ENCODE results near the gene TMPRSS11F. TPM values are rescaled to one million over a fixed set of nuclear protein-coding genes. Genes with fewer than 3 reads are reported as not detected.

Gene TMPRSS11F
- total RNA-seq, 4 donors from 2014 or later, result not detected

GRCh38 chr4:68148800-68149685 is 19.4 kb upstream of the TMPRSS11F start:
- H3K36me3 ChIP-seq, result no peaks in the 10 kb centered on the region
- no peak overlapping the region for H3K4me3 ChIP-seq
- no peaks in the 10 kb centered on the region for H3K9me3 ChIP-seq
- TF ChIP-seq CTCF (IDR thresholded peaks at IDR 0.05), result no peak
- no peak for TF ChIP-seq POLR2A (IDR thresholded peaks at IDR 0.05)
- no peaks in the 10 kb centered on the region for H3K27me3 ChIP-seq
- intact Hi-C loops (cut with DNase I; ENCODE audit: low total_unique reads), result no loop called here
- DNase-seq, result no peak
- no peak overlapping the region for H3K27ac ChIP-seq
- H3K4me1 ChIP-seq, result no peaks in the 10 kb centered on the region

DNA sequence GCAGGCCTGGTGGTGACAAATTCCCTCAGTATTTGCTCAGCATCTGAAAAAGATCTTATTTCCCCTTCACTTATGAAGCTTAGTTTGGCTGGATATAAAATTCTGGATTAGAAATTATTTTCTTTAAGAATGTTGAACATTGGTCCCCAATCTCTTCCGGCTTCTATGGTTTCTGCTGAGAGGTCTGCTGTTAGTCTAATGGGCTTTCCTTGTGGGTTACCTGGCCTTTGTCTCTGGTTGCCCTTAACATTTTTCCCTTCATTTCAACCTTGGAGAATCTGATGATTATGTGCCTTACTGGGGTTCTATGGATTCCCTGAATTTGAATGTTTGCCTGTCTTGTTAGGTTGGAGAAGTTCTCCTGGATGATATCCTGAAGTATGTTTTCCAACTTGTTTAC is 17.4 kb upstream of the TMPRSS11F start:
- no peak for TF ChIP-seq CTCF (IDR thresholded peaks at IDR 0.05)
- no peak for TF ChIP-seq POLR2A (IDR thresholded peaks at IDR 0.05)
- Histone ChIP-seq H3K9me3 (no peaks in the 10 kb centered on the region), H3K4me3 (no peak overlapping the region), H3K27me3 (no peaks in the 10 kb centered on the region), H3K4me1 (no peaks in the 10 kb centered on the region), H3K27ac (no peak overlapping the region), H3K36me3 (no peaks in the 10 kb centered on the region)
- intact Hi-C loops (cut with DNase I; ENCODE audit: low total_unique reads), result no loop called here
- no peak for DNase-seq

DNA sequence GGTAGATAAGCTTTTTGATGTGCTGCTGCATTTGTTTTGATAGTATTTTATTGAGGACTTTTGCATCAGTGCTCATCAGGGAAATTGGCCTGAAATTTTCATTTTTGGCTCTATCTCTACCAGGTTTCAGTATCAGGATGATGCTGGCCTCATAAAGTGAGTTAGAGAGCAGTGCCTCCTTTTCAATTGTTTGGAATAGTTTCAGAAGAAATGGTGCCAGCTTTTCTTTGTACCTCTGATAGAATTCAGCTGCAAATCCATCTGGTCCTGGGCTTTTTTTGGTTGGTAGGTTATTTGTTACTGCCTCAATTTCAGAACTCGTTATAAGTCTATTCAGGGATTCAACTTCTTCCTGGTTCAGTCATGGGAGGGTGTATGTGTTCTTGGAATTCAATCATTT is 15.6 kb upstream of the TMPRSS11F start:
- H3K9me3 ChIP-seq, result no peaks in the 10 kb centered on the region
- no peak overlapping the region for H3K27ac ChIP-seq
- no peaks in the 10 kb centered on the region for H3K4me1 ChIP-seq
- no peak for DNase-seq
- intact Hi-C loops (cut with DNase I; ENCODE audit: low total_unique reads), result no loop called here
- no peaks in the 10 kb centered on the region for H3K27me3 ChIP-seq
- H3K4me3 ChIP-seq, result no peak overlapping the region
- no peaks in the 10 kb centered on the region for H3K36me3 ChIP-seq
- TF ChIP-seq CTCF (IDR thresholded peaks at IDR 0.05), result no peak
- no peak for TF ChIP-seq POLR2A (IDR thresholded peaks at IDR 0.05)

DNA sequence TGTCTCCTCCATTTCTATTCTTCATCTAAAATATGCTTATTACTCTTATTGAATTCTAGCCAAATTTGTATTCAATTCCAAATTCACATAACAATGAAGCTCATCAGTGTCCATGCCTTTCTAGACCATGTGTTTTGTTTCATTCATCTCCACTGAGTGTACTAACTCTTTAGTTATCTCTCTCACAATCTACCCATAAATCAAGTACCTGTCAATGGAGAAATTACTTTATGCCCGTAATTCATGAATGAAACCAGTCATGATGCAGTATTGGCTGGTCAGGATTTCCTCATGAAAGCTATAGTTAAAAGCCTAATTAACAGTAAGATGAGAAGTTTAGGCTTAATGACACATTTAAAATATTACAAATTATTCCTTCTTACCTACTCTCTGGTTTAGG is 12.2 kb upstream of the TMPRSS11F start:
- intact Hi-C loops (cut with DNase I; ENCODE audit: low total_unique reads), result no loop called here
- no peaks in the 10 kb centered on the region for H3K36me3 ChIP-seq
- no peak for TF ChIP-seq POLR2A (IDR thresholded peaks at IDR 0.05)
- no peak for TF ChIP-seq CTCF (IDR thresholded peaks at IDR 0.05)
- H3K4me1 ChIP-seq, result no peaks in the 10 kb centered on the region
- no peak overlapping the region for H3K27ac ChIP-seq
- DNase-seq, result no peak
- H3K4me3 ChIP-seq, result no peak overlapping the region
- no peaks in the 10 kb centered on the region for H3K9me3 ChIP-seq
- H3K27me3 ChIP-seq, result no peaks in the 10 kb centered on the region

GRCh38 chr4:68132342-68132741 is 2.7 kb upstream of the TMPRSS11F start:
- intact Hi-C loops (cut with DNase I; ENCODE audit: low total_unique reads), result no loop called here
- H3K9me3 ChIP-seq, result no peaks in the 10 kb centered on the region
- H3K4me3 ChIP-seq, result no peak overlapping the region
- TF ChIP-seq POLR2A (IDR thresholded peaks at IDR 0.05) (no peak), CTCF (IDR thresholded peaks at IDR 0.05) (no peak)
- H3K4me1 ChIP-seq, result no peaks in the 10 kb centered on the region
- DNase-seq, result no peak
- no peaks in the 10 kb centered on the region for H3K27me3 ChIP-seq
- no peak overlapping the region for H3K27ac ChIP-seq
- no peaks in the 10 kb centered on the region for H3K36me3 ChIP-seq
